GM12891 (cell line): ENCODE data around the gene NDE1.
"Not testable (repeated sequence)": the region's sequence is repeated elsewhere in the genome, so short reads cannot be mapped to it uniquely, and the experiment has no call there.

Source experiments
- PAX5 ChIP-seq: IDR thresholded peaks from 2 replicates; pipeline ENCODE4 v1.6.1; 2011; ENCODE audit warnings: low read length, moderate library complexity, mild to moderate bottlenecking; ENCODE audit not compliant: insufficient read depth, severe bottlenecking
- POLR2A ChIP-seq: IDR thresholded peaks from 2 replicates; pipeline ENCODE4 v1.6.1; 2011; ENCODE audit warnings: low read depth, low read length, control low read depth
- POLR2AphosphoS5 ChIP-seq: IDR thresholded peaks from 2 replicates; pipeline ENCODE4 v1.6.1; 2011; ENCODE audit warnings: low read depth, low read length, control low read depth
- POU2F2 ChIP-seq: IDR thresholded peaks from 2 replicates; pipeline ENCODE4 v1.6.1; 2011; ENCODE audit warnings: low read depth, mild to moderate bottlenecking, control low read depth, low read length, moderate library complexity
- SPI1 ChIP-seq: IDR thresholded peaks from 2 replicates; pipeline ENCODE4 v1.6.1; 2011; ENCODE audit warnings: low read depth, low read length, control low read depth
- TAF1 ChIP-seq: IDR thresholded peaks from 2 replicates; pipeline ENCODE4 v1.6.1; 2011; ENCODE audit warnings: low read depth, low read length, control low read depth

DNA sequence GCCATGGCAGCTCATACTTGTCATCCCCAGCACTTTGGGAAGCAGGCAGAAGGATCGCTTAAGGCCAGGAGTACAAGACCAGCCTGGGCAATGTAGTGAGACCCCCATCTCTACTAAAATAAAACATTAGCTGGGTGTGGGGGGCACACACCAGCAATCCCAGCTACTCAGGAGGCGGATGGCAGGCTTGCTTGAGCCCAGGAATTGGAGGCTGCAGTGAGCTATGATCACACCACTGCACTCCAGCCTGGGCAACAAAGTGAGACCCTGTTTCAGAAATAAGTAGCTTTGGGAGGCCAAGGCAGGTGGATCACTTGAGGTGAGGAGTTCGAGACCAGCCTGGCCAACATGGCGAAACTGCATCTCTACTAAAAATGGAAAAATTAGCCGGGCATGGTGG is 77.7 kb downstream of the NDE1 start:
- TF ChIP-seq POLR2A, POLR2AphosphoS5, TAF1, SPI1, PAX5, POU2F2: not testable (repeated sequence)
